HG03354 (cell line): ENCODE measurements around the gene SCNN1A.

Experiments
- ATAC-seq: cut with Tn5 transposase; IDR thresholded peaks from one replicate; pipeline ENCODE4 v1.9.1; 2021; ENCODE audit warnings: mild to moderate bottlenecking; ENCODE audit not compliant: unreplicated experiment, poor library complexity, severe bottlenecking

The SCNN1A gene

DNA sequence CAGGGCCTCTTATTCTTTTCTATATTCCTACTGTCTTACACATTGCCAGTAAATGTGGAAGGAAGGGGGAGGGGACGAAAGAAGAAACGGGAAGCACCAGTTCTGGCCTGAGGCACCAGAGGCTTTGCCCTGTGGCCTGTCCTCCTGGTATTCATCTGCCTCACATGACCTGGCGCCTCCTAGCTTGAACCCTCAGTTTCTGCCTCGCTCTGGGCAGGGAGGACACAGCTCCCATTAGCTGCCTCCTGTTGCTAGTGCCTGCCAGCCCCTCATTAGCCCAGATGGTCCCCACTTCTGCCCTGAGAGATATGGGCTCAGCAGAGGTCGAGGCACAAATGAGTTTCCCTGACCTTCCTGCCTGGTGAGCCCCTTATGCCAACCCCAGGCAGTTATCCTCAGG lies 67.8 kb downstream of the SCNN1A start:
- ATAC-seq: no peak

DNA sequence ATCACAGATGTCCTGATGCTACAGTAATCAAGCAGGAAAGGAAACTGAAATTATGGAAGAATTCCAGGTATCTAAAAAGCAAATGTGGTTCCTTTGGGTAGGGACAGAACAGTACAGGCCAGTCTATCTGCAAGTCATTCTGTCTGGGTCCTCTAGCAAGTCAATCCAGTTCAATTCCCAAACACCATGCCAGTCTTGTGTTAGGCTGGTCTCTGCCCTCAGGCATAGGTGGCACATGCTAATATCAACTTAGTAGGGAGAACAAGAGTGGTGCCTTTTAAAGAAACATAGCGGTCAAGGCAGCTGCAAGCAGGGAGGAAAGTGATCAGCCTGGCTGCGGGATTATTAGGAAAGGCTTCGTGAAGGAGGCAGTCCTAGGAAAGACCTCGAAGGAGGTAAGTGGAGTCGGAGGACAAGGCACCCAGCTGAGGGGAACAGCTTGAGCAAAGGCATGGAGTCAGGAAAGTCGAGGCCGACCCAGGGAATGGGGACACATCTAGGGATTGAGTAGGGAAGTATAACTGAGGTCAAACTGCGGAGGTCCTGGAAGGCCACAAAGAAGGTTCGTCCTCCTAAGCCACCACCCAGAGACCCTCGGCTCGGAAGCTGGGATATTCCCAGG lies 68.7 kb downstream of the SCNN1A start:
- no peak for ATAC-seq

DNA sequence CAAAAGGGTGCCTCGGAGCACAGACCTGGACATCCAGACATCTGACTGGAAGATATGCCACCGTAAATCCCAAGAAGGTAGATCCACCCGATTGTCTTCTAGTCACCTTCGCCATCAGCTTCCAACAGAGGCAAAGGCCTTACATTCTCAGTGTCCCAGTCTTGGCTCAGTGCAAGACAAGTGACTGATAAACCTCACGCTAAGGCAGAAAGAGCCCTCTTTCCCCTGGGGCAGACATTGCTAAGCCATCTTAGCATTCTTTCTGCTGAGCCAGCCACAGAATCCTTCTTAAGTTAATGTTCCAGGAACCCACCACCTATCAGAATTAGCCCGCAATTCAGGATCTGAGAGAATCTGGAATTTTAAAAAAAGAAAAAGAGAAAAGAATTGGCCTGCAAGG lies 69.2 kb downstream of the SCNN1A start:
- ATAC-seq: no peak

DNA sequence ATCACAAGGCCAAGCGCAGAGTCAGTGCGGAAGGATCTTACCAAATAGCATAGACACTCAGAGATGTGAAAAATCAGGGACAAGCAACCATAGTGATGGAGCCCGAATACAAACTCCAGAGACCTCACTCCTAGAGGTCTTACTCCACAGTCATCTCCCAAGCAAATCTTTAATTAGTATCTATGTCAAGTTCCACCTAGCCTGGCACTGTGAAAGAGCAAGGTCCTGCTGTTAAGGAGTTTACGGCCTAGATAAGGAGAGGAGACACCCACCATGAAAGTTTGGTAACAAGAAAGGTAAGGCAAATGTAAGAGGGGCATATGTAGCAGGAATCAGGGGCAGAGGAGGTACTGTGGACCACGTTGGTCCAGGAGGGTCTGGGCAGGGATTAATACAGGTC lies 72.3 kb downstream of the SCNN1A start:
- no peak for ATAC-seq

DNA sequence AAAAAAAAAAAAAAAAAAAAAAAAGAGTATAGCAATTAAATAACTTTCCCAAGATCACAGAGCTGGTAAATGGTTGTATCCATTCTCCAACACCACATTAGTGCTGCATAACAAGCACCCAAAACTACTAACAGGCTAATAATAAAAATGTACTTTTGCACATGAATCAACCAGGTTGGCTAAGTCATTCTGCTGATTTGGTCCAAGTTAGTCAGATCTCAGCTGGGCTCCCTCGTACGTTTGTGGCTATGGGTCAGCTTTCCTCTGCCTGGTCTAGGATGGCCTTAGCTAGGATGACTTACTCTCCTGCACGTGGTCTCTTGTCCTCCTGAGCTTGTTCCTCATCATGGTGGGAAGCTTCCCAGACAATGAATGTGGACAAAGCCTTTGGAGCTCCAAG lies 72.7 kb downstream of the SCNN1A start:
- no peak for ATAC-seq

DNA sequence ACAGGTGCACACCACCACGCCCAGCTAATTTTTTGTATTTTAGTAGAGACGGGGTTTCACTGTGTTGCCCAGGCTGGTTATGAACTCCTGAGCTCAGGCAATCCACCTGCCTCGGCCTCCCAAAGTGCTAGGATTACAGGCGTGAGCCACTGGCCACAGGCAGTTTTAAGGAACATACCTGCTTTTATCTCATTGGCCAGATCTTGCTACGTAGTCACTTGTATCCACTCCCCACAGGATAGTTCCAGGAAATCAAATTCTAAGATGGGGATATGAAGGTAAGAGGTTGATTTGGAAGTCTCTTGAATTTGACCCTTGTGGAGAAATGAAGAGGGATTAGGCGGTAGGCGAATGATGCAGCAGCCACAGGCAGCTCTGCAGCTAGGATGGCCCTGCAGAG lies 73.6 kb downstream of the SCNN1A start:
- ATAC-seq: no peak

DNA sequence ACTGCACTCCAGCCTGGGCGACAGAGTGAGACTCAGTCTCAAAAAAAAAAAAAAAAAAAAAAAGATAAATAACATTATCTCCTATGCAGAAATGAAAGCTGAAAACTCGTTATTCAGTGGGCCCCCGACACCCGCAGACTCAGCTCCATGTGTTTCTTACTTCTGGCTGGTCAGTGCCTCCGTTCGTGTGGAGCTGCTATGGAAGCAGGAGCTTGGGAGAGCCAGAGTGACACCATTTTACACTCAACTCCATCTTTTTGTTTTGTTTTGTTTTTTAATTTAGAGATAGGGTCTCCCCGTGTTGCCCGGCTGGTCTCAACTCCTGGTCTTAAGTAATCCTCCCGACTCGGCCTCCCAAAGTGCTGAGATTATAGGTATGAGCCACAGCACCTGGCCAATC lies 78.2 kb downstream of the SCNN1A start:
- no peak for ATAC-seq
